Astrocyte (in vitro differentiated cells and primary cell): ENCODE results near the gene LCE3B. TPM values are rescaled to one million over a fixed set of nuclear protein-coding genes. Genes with fewer than 3 reads are reported as not detected.

ENCODE experiments used
- DNase-seq: peaks from one replicate; pipeline ENCODE4 v3.0.0-alpha.2; 2010; ENCODE audit warnings: low read depth
- FAIRE-seq: peaks from 2 replicates; lab custom pipeline; 2011; peaks lifted over from hg19 to GRCh38; lab: Jason Lieb, UNC
- H2AFZ ChIP-seq: 2 replicates; pipeline ENCODE4 v1.6.0; 2012; ENCODE audit warnings: low read depth, low read length, inconsistent platforms
- H3K27ac ChIP-seq: 2 replicates; pipeline ENCODE4 v1.5.1; 2011; ENCODE audit warnings: low read depth, low read length, inconsistent platforms
- H3K27me3 ChIP-seq: 2 replicates; pipeline ENCODE4 v1.6.0; 2011; ENCODE audit warnings: low read length, inconsistent platforms; ENCODE audit not compliant: insufficient read depth
- H3K36me3 ChIP-seq: 2 replicates; pipeline ENCODE4 v1.5.1; 2011; ENCODE audit warnings: low read length, inconsistent platforms; ENCODE audit not compliant: insufficient read depth
- H3K4me1 ChIP-seq: 2 replicates; pipeline ENCODE4 v1.5.1; 2011; ENCODE audit warnings: low read length, inconsistent platforms; ENCODE audit not compliant: insufficient read depth
- H3K4me2 ChIP-seq: 2 replicates; pipeline ENCODE4 v1.6.0; 2012; ENCODE audit warnings: low read length, inconsistent platforms
- H3K4me3 ChIP-seq: 2 replicates; pipeline ENCODE4 v1.5.1; 2011; ENCODE audit warnings: low read depth, mild to moderate bottlenecking, low read length, inconsistent platforms; ENCODE audit not compliant: insufficient read depth
- H3K79me2 ChIP-seq: 2 replicates; pipeline ENCODE4 v1.6.0; 2012; ENCODE audit warnings: mild to moderate bottlenecking, low read length, inconsistent platforms; ENCODE audit not compliant: insufficient read depth
- H3K9ac ChIP-seq: 2 replicates; pipeline ENCODE4 v1.6.0; 2012; ENCODE audit warnings: mild to moderate bottlenecking, low read length, inconsistent platforms
- H3K9me3 ChIP-seq: 2 replicates; pipeline ENCODE4 v1.5.1; 2012; ENCODE audit warnings: low read depth, mild to moderate bottlenecking, low read length, inconsistent platforms; ENCODE audit not compliant: insufficient read depth
- H4K20me1 ChIP-seq: 2 replicates; pipeline ENCODE4 v1.6.0; 2012; ENCODE audit warnings: low read length, inconsistent platforms; ENCODE audit not compliant: insufficient read depth
- H3K27ac Mint-ChIP-seq: one replicate; pipeline ENCODE4 v1.8.0; 2021; ENCODE audit warnings: mild to moderate bottlenecking, mixed read lengths; ENCODE audit not compliant: unreplicated experiment
- H3K27me3 Mint-ChIP-seq: one replicate; pipeline ENCODE4 v1.8.0; 2021; ENCODE audit warnings: low read depth, mixed read lengths; ENCODE audit not compliant: unreplicated experiment
- H3K36me3 Mint-ChIP-seq: one replicate; pipeline ENCODE4 v1.8.0; 2021; ENCODE audit warnings: low read depth, mixed read lengths; ENCODE audit not compliant: unreplicated experiment
- H3K4me1 Mint-ChIP-seq: one replicate; pipeline ENCODE4 v1.8.0; 2021; ENCODE audit warnings: low read depth, mixed read lengths; ENCODE audit not compliant: unreplicated experiment
- H3K4me3 Mint-ChIP-seq: one replicate; pipeline ENCODE4 v1.8.0; 2021; ENCODE audit warnings: mild to moderate bottlenecking, moderate library complexity, mixed read lengths; ENCODE audit not compliant: unreplicated experiment
- H3K9me3 Mint-ChIP-seq: one replicate; pipeline ENCODE4 v1.8.0; 2021; ENCODE audit warnings: mild to moderate bottlenecking, mixed read lengths; ENCODE audit not compliant: unreplicated experiment
- EZH2 ChIP-seq: IDR thresholded peaks from 2 replicates; pipeline ENCODE4 v1.6.1; 2012; ENCODE audit warnings: mild to moderate bottlenecking, low read length, inconsistent platforms; ENCODE audit not compliant: insufficient read depth
- total RNA-seq: library from RNA; stranded (reverse); gene quantifications from 2 replicates; pipeline ENCODE4 v1.2.1, GENCODE V29; 2021
- TF ChIP-seq, protein P1 (sequence below): IDR thresholded peaks from 2 replicates; pipeline ENCODE4 v1.5.1; 2011; ENCODE audit warnings: low read depth, mild to moderate bottlenecking, inconsistent platforms, low read length, moderate library complexity; ENCODE audit not compliant: insufficient read depth

The LCE3B gene
- total RNA-seq, 1 donor from 2014 or later: not detected

DNA sequence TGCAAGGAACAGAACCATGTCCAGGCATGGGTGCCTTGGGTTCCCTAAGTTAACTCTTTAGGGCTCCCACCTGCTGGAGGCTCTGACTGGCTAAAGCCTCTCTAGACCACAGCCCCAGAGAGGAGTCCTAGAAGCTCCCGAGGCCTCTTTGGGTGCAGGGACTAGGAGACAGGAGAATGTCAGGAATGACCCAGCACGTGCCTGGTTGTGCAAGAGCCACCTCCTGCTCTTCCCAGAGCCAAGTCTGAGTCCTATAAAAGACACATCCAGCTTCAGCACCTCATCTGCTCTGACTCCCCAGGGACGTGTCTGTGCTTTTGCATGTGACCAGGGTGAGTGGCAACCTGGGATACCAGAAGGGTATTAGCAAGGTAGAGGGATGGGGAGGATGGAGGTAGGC lies 49.5 kb downstream of the LCE3B start, which contains the start of gene LCE2D:
TSS of gene LCE2D (plus strand) at position 283 of the 400 bp plus-strand sequence. CDS start 726 bp downstream, outside the sequence.
- H3K27me3 ChIP-seq: no peaks in the 10 kb centered on the region
- TF ChIP-seq, protein P1, sequence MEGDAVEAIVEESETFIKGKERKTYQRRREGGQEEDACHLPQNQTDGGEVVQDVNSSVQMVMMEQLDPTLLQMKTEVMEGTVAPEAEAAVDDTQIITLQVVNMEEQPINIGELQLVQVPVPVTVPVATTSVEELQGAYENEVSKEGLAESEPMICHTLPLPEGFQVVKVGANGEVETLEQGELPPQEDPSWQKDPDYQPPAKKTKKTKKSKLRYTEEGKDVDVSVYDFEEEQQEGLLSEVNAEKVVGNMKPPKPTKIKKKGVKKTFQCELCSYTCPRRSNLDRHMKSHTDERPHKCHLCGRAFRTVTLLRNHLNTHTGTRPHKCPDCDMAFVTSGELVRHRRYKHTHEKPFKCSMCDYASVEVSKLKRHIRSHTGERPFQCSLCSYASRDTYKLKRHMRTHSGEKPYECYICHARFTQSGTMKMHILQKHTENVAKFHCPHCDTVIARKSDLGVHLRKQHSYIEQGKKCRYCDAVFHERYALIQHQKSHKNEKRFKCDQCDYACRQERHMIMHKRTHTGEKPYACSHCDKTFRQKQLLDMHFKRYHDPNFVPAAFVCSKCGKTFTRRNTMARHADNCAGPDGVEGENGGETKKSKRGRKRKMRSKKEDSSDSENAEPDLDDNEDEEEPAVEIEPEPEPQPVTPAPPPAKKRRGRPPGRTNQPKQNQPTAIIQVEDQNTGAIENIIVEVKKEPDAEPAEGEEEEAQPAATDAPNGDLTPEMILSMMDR: no peak
- TF ChIP-seq EZH2: no peak
- no peak within 1 kb of the TSS for H3K9ac ChIP-seq
- H3K4me2 ChIP-seq: no peak within 1 kb of the TSS
- Mint-ChIP-seq H3K27me3 (peaks cover 18% of the 10 kb centered on the region), H3K36me3 (no peaks in the 10 kb centered on the region), H3K27ac (no peak within 1 kb of the TSS), H3K4me1 (no peaks in the 10 kb centered on the region), H3K4me3 (no peak within 1 kb of the TSS), H3K9me3 (peaks cover 2% of the 10 kb centered on the region)
- H3K4me3 ChIP-seq: no peak within 1 kb of the TSS
- H3K79me2 ChIP-seq: no peaks in the 10 kb centered on the region
- H4K20me1 ChIP-seq: no peaks in the 10 kb centered on the region
- H3K9me3 ChIP-seq: no peaks in the 10 kb centered on the region
- no peak within 1 kb of the TSS for H2AFZ ChIP-seq
- H3K4me1 ChIP-seq: no peaks in the 10 kb centered on the region
- no peaks in the 10 kb centered on the region for H3K36me3 ChIP-seq
- FAIRE-seq (no peak), DNase-seq (no peak)
- H3K27ac ChIP-seq: no peak within 1 kb of the TSS

Other genes with a start within 250 kb of the LCE3B start
- not detected in 2 replicates for gene CRNN, start 199.5 kb upstream of the LCE3B start, total RNA-seq
- not detected in 2 replicates for gene LCE5A, start 103.0 kb upstream of the LCE3B start, total RNA-seq
- not detected in 2 replicates for gene CRCT1, start 99.3 kb upstream of the LCE3B start, total RNA-seq
- gene LCE3E, start 47.0 kb upstream of the LCE3B start, total RNA-seq: not detected in 2 replicates
- gene LCE3D, start 33.3 kb upstream of the LCE3B start, total RNA-seq: not detected in 2 replicates
- not detected in 2 replicates for gene LCE3C, start 13.6 kb upstream of the LCE3B start, total RNA-seq
- not detected in 2 replicates for gene LCE3A, start 9.3 kb downstream of the LCE3B start, total RNA-seq
- not detected in 2 replicates for gene LCE2D, start 49.6 kb downstream of the LCE3B start, total RNA-seq
- not detected in 2 replicates for gene LCE2C, start 61.5 kb downstream of the LCE3B start, total RNA-seq
- gene LCE2B, start 72.3 kb downstream of the LCE3B start, total RNA-seq: not detected in 2 replicates
- gene LCE2A, start 84.5 kb downstream of the LCE3B start, total RNA-seq: not detected in 2 replicates
- not detected in 2 replicates for gene LCE4A, start 94.3 kb downstream of the LCE3B start, total RNA-seq
- gene KPRP, start 144.2 kb downstream of the LCE3B start, total RNA-seq: not detected in 2 replicates
- gene LCE1F, start 161.3 kb downstream of the LCE3B start, total RNA-seq: not detected in 2 replicates
- not detected in 2 replicates for gene LCE1E, start 172.4 kb downstream of the LCE3B start, total RNA-seq
- not detected in 2 replicates for gene LCE1D, start 182.9 kb downstream of the LCE3B start, total RNA-seq
- gene LCE1C, start 192.8 kb downstream of the LCE3B start, total RNA-seq: not detected in 2 replicates
- gene LCE1B, start 198.2 kb downstream of the LCE3B start, total RNA-seq: not detected in 2 replicates
- gene LCE1A, start 213.7 kb downstream of the LCE3B start, total RNA-seq: not detected in 2 replicates
- gene LCE6A, start 229.0 kb downstream of the LCE3B start, total RNA-seq: not detected in 2 replicates
- gene LCE7A, start 246.2 kb downstream of the LCE3B start, total RNA-seq: not detected in 2 replicates